Subcutaneous abdominal adipose tissue (tissue), 5 donors: ENCODE data around the gene MEOX2.

Experiments
- H3K27ac ChIP-seq: one replicate; pipeline ENCODE4 v1.7.0; 2013; ENCODE audit warnings: low read depth, mild to moderate bottlenecking, inconsistent platforms, low read length, moderate library complexity
- H3K27me3 ChIP-seq, 5 donors: one replicate each; pipeline ENCODE4 v1.7.0; 2013; ENCODE audit warnings: low read length in 5 of 5, inconsistent platforms in 1 of 5; ENCODE audit not compliant: control insufficient read depth in 5 of 5, insufficient read depth in 4 of 5
- H3K36me3 ChIP-seq, 5 donors: one replicate each; pipeline ENCODE4 v1.7.0; 2013; ENCODE audit warnings: low read length in 5 of 5; ENCODE audit not compliant: control insufficient read depth in 5 of 5, insufficient read depth in 5 of 5
- H3K4me1 ChIP-seq, 5 donors: one replicate each; pipeline ENCODE4 v1.7.0; 2013; ENCODE audit warnings: low read length in 5 of 5, mild to moderate bottlenecking in 3 of 5, moderate library complexity in 1 of 5; ENCODE audit not compliant: control insufficient read depth in 5 of 5, insufficient read depth in 5 of 5
- H3K4me3 ChIP-seq, 5 donors: one replicate each; pipeline ENCODE4 v1.7.0; 2013; ENCODE audit warnings: low read length in 5 of 5, low read depth in 1 of 5
- H3K9ac ChIP-seq, 5 donors: one replicate each; pipeline ENCODE4 v1.7.0; 2013; ENCODE audit warnings: low read length in 5 of 5, mild to moderate bottlenecking in 4 of 5, moderate library complexity in 3 of 5
- H3K9me3 ChIP-seq, 5 donors: one replicate each; pipeline ENCODE4 v1.7.0; 2013; ENCODE audit warnings: low read length in 5 of 5; ENCODE audit not compliant: control insufficient read depth in 5 of 5
- donor health status: healthy.
- donor health status: healthy.
- donor health status: healthy.
- donor health status: healthy.
- donor health status: healthy.

MEOX2 gene

DNA sequence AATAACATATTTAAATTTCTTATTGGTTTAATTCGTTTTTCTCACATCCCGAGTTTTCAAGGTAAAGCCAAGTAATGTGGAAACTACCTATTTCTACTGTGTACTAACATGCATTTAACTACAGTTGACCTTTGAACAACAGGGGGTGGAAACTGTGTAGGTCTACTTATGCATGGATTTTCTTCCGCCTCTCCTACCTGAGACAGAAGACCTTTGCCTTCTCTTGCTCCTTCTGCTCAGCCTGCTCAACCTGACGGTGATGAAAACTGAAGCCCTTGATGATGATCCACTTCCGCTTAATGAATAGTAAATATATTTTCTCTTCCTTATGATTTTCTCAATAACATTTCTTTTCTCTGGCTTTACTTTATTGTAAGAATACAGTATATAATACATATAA, 18.5 kb downstream of the MEOX2 start:
- no peaks in the 10 kb centered on the region for H3K27me3 ChIP-seq
- H3K36me3 ChIP-seq = no peaks in the 10 kb centered on the region
- H3K9ac ChIP-seq = no peak overlapping the region
- H3K9me3 ChIP-seq = no peaks in the 10 kb centered on the region
- no peak overlapping the region for H3K4me3 ChIP-seq
- no peak overlapping the region for H3K27ac ChIP-seq
- H3K4me1 ChIP-seq = peaks cover 0 to 26% (median 0%) of the 10 kb centered on the region in 5 donors

DNA sequence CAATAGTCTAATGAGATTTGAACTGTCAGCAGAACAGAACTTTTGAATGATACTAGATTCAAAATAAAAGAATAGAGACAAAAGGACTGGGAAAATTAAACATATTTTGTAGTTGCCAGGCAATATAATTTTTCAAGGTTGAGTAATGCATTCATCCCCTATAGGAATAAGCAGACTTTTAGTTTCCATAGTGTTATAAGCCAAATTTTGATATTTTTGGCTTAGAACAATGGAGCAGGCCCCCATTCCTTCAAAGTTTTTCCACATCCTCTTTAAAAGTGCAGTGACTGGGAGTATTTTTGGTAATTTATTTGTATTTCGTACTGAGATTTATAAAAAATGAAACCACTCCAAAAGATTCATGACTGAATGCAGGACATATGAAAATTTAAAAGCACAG, 24.0 kb downstream of the MEOX2 start:
- Histone ChIP-seq H3K27ac (no peak overlapping the region), H3K4me1 (peaks cover 0 to 27% (median 0%) of the 10 kb centered on the region in 5 donors)

DNA sequence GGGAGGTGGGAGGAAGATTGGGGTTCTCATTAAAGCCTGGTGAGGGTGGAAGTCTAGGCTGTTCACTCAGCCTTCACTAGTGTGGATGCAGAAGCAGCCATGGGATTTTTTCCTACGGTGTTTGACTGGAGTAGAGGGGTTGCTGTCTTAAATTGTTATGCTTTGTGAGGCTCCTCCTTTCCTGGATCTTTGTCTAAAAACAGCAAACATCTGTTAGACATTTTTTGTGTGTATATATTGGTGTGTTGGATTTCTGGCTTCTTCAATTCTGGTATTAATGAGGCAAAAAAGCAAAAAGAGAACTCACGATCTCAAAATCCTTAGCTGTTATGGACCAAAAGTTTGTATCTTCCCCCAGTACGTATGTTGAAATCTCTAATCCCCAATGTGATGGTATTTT, 28.2 kb downstream of the MEOX2 start:
- H3K9ac ChIP-seq = no peak overlapping the region
- no peaks in the 10 kb centered on the region for H3K27me3 ChIP-seq
- H3K36me3 ChIP-seq = no peaks in the 10 kb centered on the region
- peaks cover 0 to 10% (median 0%) of the 10 kb centered on the region in 5 donors for H3K9me3 ChIP-seq
- peaks cover 0 to 14% (median 0%) of the 10 kb centered on the region in 5 donors for H3K4me1 ChIP-seq
- no peak overlapping the region for H3K4me3 ChIP-seq
- H3K27ac ChIP-seq = no peak overlapping the region

More for the DNA sequence above, 24.0 kb downstream of the MEOX2 start:
- no peak overlapping the region for H3K4me3 ChIP-seq
- H3K36me3 ChIP-seq = no peaks in the 10 kb centered on the region
- no peak overlapping the region for H3K9ac ChIP-seq
- H3K9me3 ChIP-seq = no peaks in the 10 kb centered on the region
- no peaks in the 10 kb centered on the region for H3K27me3 ChIP-seq

DNA sequence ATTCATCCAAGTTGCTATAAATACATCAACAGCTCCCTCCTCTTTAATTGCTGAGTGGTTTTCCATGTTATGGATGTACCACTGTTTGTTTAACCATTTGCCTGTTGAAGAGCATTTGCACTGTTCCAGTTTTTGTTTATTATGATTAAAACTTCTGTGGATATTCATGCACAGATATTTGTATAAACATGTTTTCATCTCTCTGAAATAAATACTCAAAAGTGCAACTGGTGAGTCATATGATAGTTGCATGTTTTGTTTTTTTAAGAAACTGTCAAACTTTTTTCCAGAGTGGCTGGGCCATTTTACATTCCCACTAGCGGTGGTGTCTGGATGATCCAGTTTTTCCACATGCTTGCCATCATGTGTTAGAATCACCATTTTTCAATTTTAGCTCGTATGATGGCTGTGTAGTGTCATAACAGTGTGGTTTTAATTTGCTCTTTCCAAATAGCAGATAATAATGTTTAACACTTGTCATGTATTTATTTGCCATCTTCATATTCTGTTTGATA, 33.6 kb downstream of the MEOX2 start:
- H3K9me3 ChIP-seq = peaks cover 0 to 10% (median 0%) of the 10 kb centered on the region in 5 donors
- H3K4me1 ChIP-seq = peaks cover 0 to 10% (median 0%) of the 10 kb centered on the region in 5 donors
- no peak overlapping the region for H3K4me3 ChIP-seq
- no peak overlapping the region for H3K27ac ChIP-seq
- no peaks in the 10 kb centered on the region for H3K27me3 ChIP-seq
- no peak overlapping the region for H3K9ac ChIP-seq
- H3K36me3 ChIP-seq = no peaks in the 10 kb centered on the region

DNA sequence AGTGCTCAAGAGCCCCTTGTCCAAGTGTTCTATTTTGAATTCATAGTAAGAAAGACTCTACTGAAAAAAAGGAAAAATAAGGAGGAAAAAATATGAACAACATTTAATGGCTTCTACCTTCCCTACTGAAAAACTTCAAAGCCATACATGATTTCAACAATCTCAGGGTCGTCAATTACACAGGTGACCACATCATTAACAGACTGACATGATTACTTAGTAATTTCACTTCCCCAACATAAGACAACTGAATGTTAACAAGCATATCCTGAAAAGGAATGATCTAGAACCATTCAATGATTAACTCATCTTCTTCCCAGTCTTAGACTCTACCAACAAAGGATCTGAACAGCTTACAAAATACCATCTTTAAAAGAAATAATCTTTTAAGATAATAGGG, 34.8 kb downstream of the MEOX2 start:
- H3K36me3 ChIP-seq = no peaks in the 10 kb centered on the region
- no peak overlapping the region for H3K4me3 ChIP-seq
- H3K9me3 ChIP-seq = peaks cover 0 to 10% (median 0%) of the 10 kb centered on the region in 5 donors
- no peaks in the 10 kb centered on the region for H3K27me3 ChIP-seq
- H3K4me1 ChIP-seq = peaks cover 0 to 11% (median 0%) of the 10 kb centered on the region in 5 donors
- H3K27ac ChIP-seq = no peak overlapping the region
- no peak overlapping the region for H3K9ac ChIP-seq

DNA sequence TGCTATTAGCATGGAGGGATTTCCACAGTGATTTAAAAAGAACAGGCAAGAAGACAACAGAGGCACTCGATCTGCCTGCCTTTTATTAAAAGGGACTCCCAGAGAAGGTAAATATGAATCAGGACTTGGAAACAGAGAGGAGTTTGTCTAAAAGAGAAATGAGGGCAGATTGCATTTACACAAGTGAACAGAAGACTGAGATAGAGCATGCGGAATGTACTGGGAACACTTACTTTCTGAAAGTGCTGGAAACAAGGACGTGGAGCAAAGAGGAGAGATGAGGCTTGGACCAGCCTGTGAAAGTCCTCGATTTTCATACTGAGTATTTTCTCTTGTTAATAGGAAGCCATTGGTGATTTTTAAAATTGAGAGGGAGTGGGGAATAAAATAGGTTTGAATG, 35.7 kb downstream of the MEOX2 start:
- Histone ChIP-seq H3K4me1 (peaks cover 0 to 17% (median 0%) of the 10 kb centered on the region in 5 donors), H3K9me3 (peaks cover 0 to under 1% (median 0%) of the 10 kb centered on the region in 5 donors), H3K9ac (no peak overlapping the region), H3K36me3 (no peaks in the 10 kb centered on the region), H3K27me3 (no peaks in the 10 kb centered on the region), H3K27ac (no peak overlapping the region), H3K4me3 (no peak overlapping the region)

DNA sequence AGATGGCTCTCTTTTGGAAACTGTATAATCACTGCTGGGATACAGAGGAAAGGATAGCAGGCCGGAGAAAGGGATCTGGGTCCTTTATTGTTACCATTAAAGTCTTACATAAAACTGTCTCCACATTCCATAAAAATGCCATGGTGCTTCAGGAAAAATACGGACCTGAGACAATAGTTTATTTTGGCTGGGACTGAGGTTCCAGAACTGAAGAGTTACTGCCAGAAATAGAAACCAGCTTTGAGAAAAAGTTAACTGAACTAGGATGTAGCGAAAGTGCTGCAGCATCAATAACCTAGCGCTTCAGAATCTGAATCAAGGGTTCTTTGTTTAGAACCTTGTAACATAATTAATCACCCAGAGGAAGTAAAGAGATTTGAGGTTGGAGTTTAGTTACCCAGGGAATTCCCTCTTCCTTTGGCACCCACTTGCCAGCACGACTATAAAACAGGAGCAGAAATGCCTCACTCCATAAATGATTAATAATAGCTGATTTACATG, 38.0 kb downstream of the MEOX2 start:
- H3K9me3 ChIP-seq = peaks cover 0 to 2% (median 0%) of the 10 kb centered on the region in 5 donors
- H3K4me1 ChIP-seq = peaks cover 0 to 24% (median 0%) of the 10 kb centered on the region in 5 donors
- H3K4me3 ChIP-seq = no peak overlapping the region
- H3K27me3 ChIP-seq = no peaks in the 10 kb centered on the region
- H3K9ac ChIP-seq = no peak overlapping the region
- peak overlapping the region; percentile 12 for H3K27ac ChIP-seq
- peaks cover 0 to 6% (median 4%) of the 10 kb centered on the region in 5 donors for H3K36me3 ChIP-seq

DNA sequence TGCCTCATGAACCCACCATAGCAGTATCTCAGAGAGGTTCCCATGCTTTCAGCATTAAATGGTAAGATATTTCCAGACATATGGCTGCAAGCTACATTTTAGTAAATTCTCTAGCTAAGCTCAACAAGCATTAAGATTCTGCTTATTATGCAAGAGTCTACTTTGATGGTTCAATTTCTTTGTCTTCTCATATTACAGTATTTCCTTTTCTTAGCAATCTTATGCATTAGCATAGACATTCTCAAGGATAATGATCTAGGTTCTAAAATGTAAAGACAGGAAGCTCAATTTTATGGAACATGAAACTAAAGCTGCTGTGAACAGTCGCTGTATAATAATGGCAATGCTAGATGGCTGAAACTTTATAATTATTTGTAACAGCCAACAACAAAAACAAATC, 39.2 kb downstream of the MEOX2 start:
- peaks cover 0 to 24% (median 0%) of the 10 kb centered on the region in 5 donors for H3K4me1 ChIP-seq
- no peaks in the 10 kb centered on the region for H3K27me3 ChIP-seq
- no peak overlapping the region for H3K4me3 ChIP-seq
- peaks cover 0 to 4% (median 0%) of the 10 kb centered on the region in 5 donors for H3K9me3 ChIP-seq
- H3K36me3 ChIP-seq = peaks cover 0 to 6% (median 6%) of the 10 kb centered on the region in 5 donors
- H3K9ac ChIP-seq = no peak overlapping the region
- H3K27ac ChIP-seq = no peak overlapping the region

DNA sequence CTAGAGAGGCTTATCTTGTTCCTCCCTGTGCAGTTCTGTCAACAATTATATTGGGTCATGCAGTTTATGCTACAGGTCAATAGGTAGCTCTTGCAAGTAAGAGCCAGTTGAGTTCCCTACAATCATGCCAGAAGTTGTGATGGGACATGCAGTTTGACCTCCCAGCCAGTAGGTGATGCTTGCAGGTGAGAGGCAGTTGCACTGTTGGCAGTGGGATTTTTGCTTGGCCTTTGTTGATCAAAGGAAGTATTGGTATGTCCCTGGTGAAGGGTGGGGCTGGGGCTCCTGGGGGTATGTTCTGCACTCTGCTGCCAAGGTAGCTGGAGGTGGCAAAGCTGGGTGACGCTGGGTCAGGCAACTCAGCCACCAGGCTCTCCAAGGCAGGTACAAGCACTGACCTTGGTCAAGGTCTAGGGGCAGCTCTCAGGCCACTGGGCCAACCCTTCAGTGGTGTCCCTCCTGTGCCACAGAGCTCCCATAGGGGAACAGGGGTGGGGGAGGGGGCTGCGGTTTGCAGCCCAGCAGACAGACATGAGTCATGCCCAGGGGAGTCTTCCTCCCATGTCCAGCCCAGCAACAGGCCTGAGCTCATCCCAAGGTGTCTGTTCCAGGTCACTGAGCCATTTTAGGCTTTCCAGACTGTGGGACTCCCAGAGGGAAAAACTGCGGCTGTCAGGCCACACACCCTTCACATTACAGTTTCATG, 43.3 kb downstream of the MEOX2 start:
- H3K36me3 ChIP-seq = peaks cover 0 to 6% (median 6%) of the 10 kb centered on the region in 5 donors
- no peak overlapping the region for H3K4me3 ChIP-seq
- no peak overlapping the region for H3K9ac ChIP-seq
- no peak overlapping the region for H3K27ac ChIP-seq
- peaks cover 0 to 4% (median 0%) of the 10 kb centered on the region in 5 donors for H3K9me3 ChIP-seq
- peaks cover 0 to 14% (median 0%) of the 10 kb centered on the region in 5 donors for H3K4me1 ChIP-seq
- no peaks in the 10 kb centered on the region for H3K27me3 ChIP-seq

DNA sequence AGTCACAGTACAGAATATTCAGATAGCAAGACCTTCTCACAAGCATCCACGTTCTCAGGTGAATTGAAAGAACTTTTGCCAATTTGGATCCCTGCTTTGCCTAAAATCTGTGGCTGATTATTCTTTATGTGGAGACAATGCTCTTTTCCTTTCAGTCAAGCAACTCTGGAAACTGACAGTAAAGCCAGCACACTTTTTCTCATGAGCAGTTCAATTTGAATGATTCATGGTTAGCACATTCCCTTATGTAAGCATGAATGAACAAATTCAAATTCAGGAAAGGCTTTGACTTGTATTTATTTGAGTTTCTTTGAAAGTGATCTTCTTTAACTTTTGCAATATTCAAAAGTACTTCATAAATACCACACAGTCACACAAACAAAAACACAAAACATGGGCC, 57.6 kb downstream of the MEOX2 start:
- Histone ChIP-seq H3K4me1 (peaks cover 0 to 14% (median 0%) of the 10 kb centered on the region in 5 donors), H3K4me3 (no peak overlapping the region), H3K36me3 (peaks cover 0 to 12% (median 0%) of the 10 kb centered on the region in 5 donors), H3K27me3 (no peaks in the 10 kb centered on the region), H3K9me3 (no peaks in the 10 kb centered on the region), H3K27ac (no peak overlapping the region), H3K9ac (no peak overlapping the region)
